Natural killer cell (primary cell): ENCODE results near the gene PPID. TPM values are rescaled to one million over a fixed set of nuclear protein-coding genes. Genes with fewer than 3 reads are reported as not detected.

Source experiments
- ATAC-seq, 3 donors: fragments of 150-1000 bp in 2 of 3; fragments of 200-7000 bp in 1 of 3; cut with Tn5 transposase; 1 replicate in 1 of 3; 2 replicates in 2 of 3; pipeline ENCODE4 v1.10.0; 2021; ENCODE audit warnings: mild to moderate bottlenecking in 2 of 3, moderate library complexity in 2 of 3
- DNase-seq, 2 donors: peaks; one replicate each; pipeline versions ENCODE4 v3.0.0 to v3.0.0-alpha.2; 2013 to 2021; ENCODE audit warnings: mixed read lengths in 1 of 2
- H3K27ac ChIP-seq: one replicate; pipeline ENCODE4 v1.5.1; 2013; ENCODE audit warnings: mild to moderate bottlenecking, low read length
- H3K27me3 ChIP-seq: one replicate; pipeline ENCODE4 v1.6.1; 2013; ENCODE audit warnings: low read length; ENCODE audit not compliant: control insufficient read depth, insufficient read depth
- H3K36me3 ChIP-seq: one replicate; pipeline ENCODE4 v1.6.1; 2013; ENCODE audit warnings: low read length; ENCODE audit not compliant: control insufficient read depth, insufficient read depth
- H3K4me1 ChIP-seq: one replicate; pipeline ENCODE4 v1.6.1; 2013; ENCODE audit warnings: low read length; ENCODE audit not compliant: control insufficient read depth, insufficient read depth
- H3K4me3 ChIP-seq: one replicate; pipeline ENCODE4 v1.5.1; 2013; ENCODE audit warnings: low read length
- H3K9me3 ChIP-seq: one replicate; pipeline ENCODE4 v1.6.1; 2013; ENCODE audit warnings: low read length; ENCODE audit not compliant: control insufficient read depth, insufficient read depth
- H3K27ac Mint-ChIP-seq, 2 donors: one replicate each; pipeline ENCODE4 v1.8.0; 2022; ENCODE audit warnings: mild to moderate bottlenecking in 2 of 2, mixed read lengths in 2 of 2, moderate library complexity in 1 of 2
- H3K27me3 Mint-ChIP-seq, 2 donors: one replicate each; pipeline ENCODE4 v1.8.0; 2022; ENCODE audit warnings: low read depth in 2 of 2, mixed read lengths in 2 of 2
- H3K36me3 Mint-ChIP-seq: one replicate; pipeline ENCODE4 v1.8.0; 2022; ENCODE audit warnings: mixed read lengths
- H3K4me1 Mint-ChIP-seq, 2 donors: one replicate each; pipeline ENCODE4 v1.8.0; 2022; ENCODE audit warnings: mixed read lengths in 2 of 2
- H3K4me3 Mint-ChIP-seq: one replicate; pipeline ENCODE4 v1.8.0; 2022; ENCODE audit warnings: mild to moderate bottlenecking, moderate library complexity, mixed read lengths
- H3K9me3 Mint-ChIP-seq, 2 donors: one replicate each; pipeline ENCODE4 v1.8.0; 2022; ENCODE audit warnings: mixed read lengths in 2 of 2
- WGBS: methylation state at CpG from one replicate; pipeline ENCODE4 v1.1.7; 2013; ENCODE audit warnings: missing lambda C conversion rate; ENCODE audit not compliant: insufficient coverage; 5-methylcytosine and 5-hydroxymethylcytosine counted together
- intact Hi-C: fragments of 100-400 bp; cut with micrococcal nuclease; formaldehyde crosslinking; loops from one replicate; pipeline ENCODE4 v1.14.2; 2022
- total RNA-seq, 4 donors: library from RNA; stranded (reverse); fragments of 120-200 nt in 1 of 4; gene quantifications; one replicate each; pipeline versions ENCODE4 v1.2.3 to v1.2.4, GENCODE V29; 2013 to 2022
- TF ChIP-seq, protein P1 (sequence below): fragments of 200-600 bp; IDR thresholded peaks from one replicate; pipeline ENCODE4 v1.8.0; 2022; ENCODE audit warnings: antibody characterized with exemption

The PPID gene
- total RNA-seq = 10 to 100 TPM; 21.5 to 30.7 (median 21.8) TPM
- 29.4 TPM for total RNA-seq (2013)

DNA sequence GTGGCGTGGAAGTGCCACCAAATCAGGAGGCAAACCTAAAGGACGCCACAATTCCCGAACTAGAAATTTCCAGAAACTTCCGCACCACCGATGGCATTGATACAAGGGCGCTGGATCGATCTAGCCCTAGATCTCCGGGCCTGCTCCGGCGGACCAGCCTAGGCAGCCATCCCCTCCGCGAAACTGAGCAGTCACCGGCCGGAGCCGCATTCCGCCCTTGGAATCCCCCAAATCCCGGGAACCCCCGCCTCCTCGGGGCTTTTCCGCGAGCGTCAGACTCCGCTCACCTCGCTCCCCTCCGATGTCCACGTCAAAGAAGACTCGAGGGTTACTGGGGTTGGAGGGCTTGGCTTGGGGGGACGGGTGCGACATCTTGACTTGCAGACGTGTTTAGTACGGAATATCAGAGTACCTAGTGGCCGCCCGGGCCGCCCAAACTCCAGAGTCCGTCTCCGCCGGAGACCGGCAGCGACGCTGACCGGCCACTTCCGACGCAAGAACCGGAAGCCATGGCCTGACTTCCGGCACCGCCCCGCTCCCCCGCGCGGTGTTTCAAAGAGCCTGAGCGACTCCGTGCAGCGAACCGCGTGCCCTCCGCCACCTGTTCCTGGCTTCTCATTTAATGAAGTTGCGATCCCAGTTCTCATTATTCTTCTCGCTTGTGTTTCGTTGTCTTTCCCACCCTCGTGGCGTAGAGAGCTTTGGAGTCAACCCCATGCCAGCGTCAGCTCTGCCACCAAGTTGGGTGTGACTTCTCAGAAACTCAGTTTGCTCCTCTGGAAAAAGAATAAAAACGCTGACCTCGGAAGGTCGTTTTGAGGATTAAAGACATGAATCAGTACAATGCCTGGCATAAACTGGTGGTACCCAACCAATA is at the start of gene PPID:
Gene PPID, minus strand, starts transcription at position 480 of the 877 bp plus-strand sequence. Its CDS starts 108 bp downstream, at position 372.
- no peaks in the 10 kb centered on the region for H3K9me3 ChIP-seq
- intact Hi-C loops = loop anchor here (2.0 to 5.0 kb wide), 3 partner anchors 46 to 379 kb away; partner anchors contain the start of genes ETFDH, FNIP2 and RAPGEF2
- peak within 1 kb of the TSS; percentile 99 for H3K4me3 Mint-ChIP-seq
- H3K27me3 Mint-ChIP-seq = peaks cover 3 to 11% of the 10 kb centered on the region in 2 donors
- ATAC-seq (peak; percentile 84 to 90 (median 86)), DNase-seq (peak; percentile 79 to 89)
- H3K36me3 ChIP-seq = peaks cover 27% of the 10 kb centered on the region
- under 1% methylated on average over 65 of the region's 65 CpGs for WGBS
- H3K4me3 ChIP-seq = peak within 1 kb of the TSS; percentile 76
- TF ChIP-seq, protein P1, sequence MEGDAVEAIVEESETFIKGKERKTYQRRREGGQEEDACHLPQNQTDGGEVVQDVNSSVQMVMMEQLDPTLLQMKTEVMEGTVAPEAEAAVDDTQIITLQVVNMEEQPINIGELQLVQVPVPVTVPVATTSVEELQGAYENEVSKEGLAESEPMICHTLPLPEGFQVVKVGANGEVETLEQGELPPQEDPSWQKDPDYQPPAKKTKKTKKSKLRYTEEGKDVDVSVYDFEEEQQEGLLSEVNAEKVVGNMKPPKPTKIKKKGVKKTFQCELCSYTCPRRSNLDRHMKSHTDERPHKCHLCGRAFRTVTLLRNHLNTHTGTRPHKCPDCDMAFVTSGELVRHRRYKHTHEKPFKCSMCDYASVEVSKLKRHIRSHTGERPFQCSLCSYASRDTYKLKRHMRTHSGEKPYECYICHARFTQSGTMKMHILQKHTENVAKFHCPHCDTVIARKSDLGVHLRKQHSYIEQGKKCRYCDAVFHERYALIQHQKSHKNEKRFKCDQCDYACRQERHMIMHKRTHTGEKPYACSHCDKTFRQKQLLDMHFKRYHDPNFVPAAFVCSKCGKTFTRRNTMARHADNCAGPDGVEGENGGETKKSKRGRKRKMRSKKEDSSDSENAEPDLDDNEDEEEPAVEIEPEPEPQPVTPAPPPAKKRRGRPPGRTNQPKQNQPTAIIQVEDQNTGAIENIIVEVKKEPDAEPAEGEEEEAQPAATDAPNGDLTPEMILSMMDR = no peak
- peaks cover 16% of the 10 kb centered on the region for H3K4me1 ChIP-seq
- H3K27me3 ChIP-seq = peaks cover 4% of the 10 kb centered on the region
- peak within 1 kb of the TSS; percentile 97 to 99 for H3K27ac Mint-ChIP-seq
- H3K9me3 Mint-ChIP-seq = no peaks in the 10 kb centered on the region
- peaks cover 10% of the 10 kb centered on the region for H3K36me3 Mint-ChIP-seq
- peak within 1 kb of the TSS; percentile 87 for H3K27ac ChIP-seq
- H3K4me1 Mint-ChIP-seq = peaks cover 34 to 42% of the 10 kb centered on the region in 2 donors

DNA sequence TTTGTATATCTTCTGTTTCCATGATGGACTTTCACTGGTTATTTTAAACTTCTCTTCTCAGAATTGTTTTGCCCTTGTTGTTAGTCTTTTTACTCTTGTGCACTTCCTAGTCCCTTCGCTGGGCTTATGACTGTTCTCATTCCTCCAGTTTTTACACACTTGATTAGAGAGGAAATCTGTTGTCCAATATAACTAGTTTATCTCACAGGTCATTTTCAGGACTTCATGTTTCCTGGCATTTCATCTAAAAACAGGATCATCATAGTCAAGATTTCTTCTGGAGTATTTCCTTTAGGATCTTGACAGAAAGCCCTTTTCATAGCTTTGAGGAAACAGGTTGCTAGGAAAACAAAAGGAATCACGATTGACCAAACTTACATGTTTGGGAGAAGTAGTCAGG is 48.6 kb upstream of the PPID start:
- no peaks in the 10 kb centered on the region for H3K27me3 Mint-ChIP-seq
- peak overlapping the region; percentile 91 to 92 for H3K27ac Mint-ChIP-seq
- peaks cover 29 to 32% of the 10 kb centered on the region in 2 donors for H3K4me1 Mint-ChIP-seq
- no peak overlapping the region for H3K4me3 ChIP-seq
- TF ChIP-seq, protein P1 = no peak
- H3K4me3 Mint-ChIP-seq = no peak overlapping the region
- H3K9me3 ChIP-seq = no peaks in the 10 kb centered on the region
- no peak for ATAC-seq
- 93% methylated on average over 2 of the region's 2 CpGs for WGBS
- H3K4me1 ChIP-seq = peaks cover 8% of the 10 kb centered on the region
- no peaks in the 10 kb centered on the region for H3K27me3 ChIP-seq
- H3K36me3 Mint-ChIP-seq = no peaks in the 10 kb centered on the region
- H3K9me3 Mint-ChIP-seq = no peaks in the 10 kb centered on the region
- DNase-seq = no peak
- intact Hi-C loops = no loop called here
- no peak overlapping the region for H3K27ac ChIP-seq
- H3K36me3 ChIP-seq = no peaks in the 10 kb centered on the region

DNA sequence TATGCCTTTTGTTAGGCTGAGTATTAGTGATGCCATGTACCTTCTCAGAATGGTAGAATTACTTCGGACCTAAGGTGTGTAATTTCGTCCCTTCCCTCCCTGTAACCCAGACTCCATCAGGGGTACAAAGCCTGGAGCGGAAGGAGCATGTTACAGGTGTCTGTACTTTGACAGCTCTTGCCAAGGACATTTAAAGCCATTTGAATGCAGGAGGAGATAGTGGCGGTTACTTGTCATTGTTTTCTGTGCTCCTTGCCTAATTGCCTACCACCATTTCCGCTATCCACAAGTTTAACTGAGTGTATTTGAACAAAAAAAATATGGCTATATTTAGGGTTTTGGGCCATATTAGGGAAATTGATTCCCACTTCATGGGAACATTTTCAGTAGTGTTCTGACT is 47.5 kb upstream of the PPID start:
- Mint-ChIP-seq H3K4me1 (peaks cover 29 to 32% of the 10 kb centered on the region in 2 donors), H3K4me3 (no peak overlapping the region), H3K36me3 (no peaks in the 10 kb centered on the region), H3K27ac (peak overlapping the region; percentile 91 to 92), H3K9me3 (no peaks in the 10 kb centered on the region), H3K27me3 (no peaks in the 10 kb centered on the region)
- WGBS = 100% methylated on average over 3 of the region's 5 CpGs
- intact Hi-C loops = no loop called here
- TF ChIP-seq, protein P1 = no peak
- no peaks in the 10 kb centered on the region for H3K27me3 ChIP-seq
- no peak overlapping the region for H3K27ac ChIP-seq
- DNase-seq (no peak), ATAC-seq (no peak)
- H3K4me1 ChIP-seq = peaks cover 8% of the 10 kb centered on the region
- no peak overlapping the region for H3K4me3 ChIP-seq
- no peaks in the 10 kb centered on the region for H3K36me3 ChIP-seq
- H3K9me3 ChIP-seq = no peaks in the 10 kb centered on the region
